Measurements from ENCODE around the gene FBXW7.

FBXW7 gene

GRCh38 chr4:152427981-152428380 is 107.9 kb downstream of the FBXW7 start:
- DNase-seq (ENCODE audit: low read depth), result no peak
- TF ChIP-seq CTCF (IDR thresholded peaks at IDR 0.05; ENCODE audit: low read depth, low read length) (no peak), POLR2A (IDR thresholded peaks at IDR 0.05; ENCODE audit: extremely low read depth, insufficient read length) (no peak), MAX (IDR thresholded peaks at IDR 0.05; ENCODE audit: low read depth, low read length) (no peak), MYC (IDR thresholded peaks at IDR 0.05; ENCODE audit: low read depth, low read length) (no peak)
- H3K4me3 ChIP-seq (ENCODE audit: low read depth, low read length), result no peak overlapping the region

DNA sequence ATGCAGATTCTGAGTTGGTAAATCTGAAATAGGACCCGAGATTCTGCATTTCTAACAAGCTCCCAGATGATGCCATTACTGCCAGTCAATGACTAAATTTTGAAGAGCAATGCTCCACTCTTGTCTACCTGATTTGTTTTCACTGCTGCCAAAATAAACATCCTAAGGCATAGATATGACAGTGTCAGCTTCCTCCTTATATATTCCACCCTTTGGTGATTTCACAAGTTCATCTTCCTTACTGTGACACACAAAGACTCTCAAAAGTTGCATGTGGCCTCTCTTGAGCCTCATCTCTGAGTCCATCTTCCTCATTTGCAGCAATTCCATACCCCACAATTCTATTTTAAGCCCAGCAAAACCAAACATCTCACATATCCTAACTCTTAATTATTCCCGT is 110.9 kb downstream of the FBXW7 start:
- DNase-seq (ENCODE audit: low read depth), result peak; percentile 64
- no peak overlapping the region for H3K4me3 ChIP-seq (ENCODE audit: low read depth, low read length)
- TF ChIP-seq CTCF (IDR thresholded peaks at IDR 0.05; ENCODE audit: low read depth, low read length), result no peak
- TF ChIP-seq MYC (IDR thresholded peaks at IDR 0.05; ENCODE audit: low read depth, low read length), result no peak

- TF ChIP-seq CTCF (IDR thresholded peaks at IDR 0.05; ENCODE audit: low read depth, low read length), result no peak
- no peak for TF ChIP-seq MYC (IDR thresholded peaks at IDR 0.05; ENCODE audit: low read depth, low read length)
- no peak for TF ChIP-seq MAX (IDR thresholded peaks at IDR 0.05; ENCODE audit: low read depth, low read length)
- TF ChIP-seq POLR2A (IDR thresholded peaks at IDR 0.05; ENCODE audit: extremely low read depth, insufficient read length), result no peak
- H3K4me3 ChIP-seq (ENCODE audit: low read depth, low read length), result no peak overlapping the region
- DNase-seq (ENCODE audit: low read depth), result no peak
These were observed 111.5 kb downstream of the FBXW7 start for GRCh38 chr4:152424396-152424795.

DNA sequence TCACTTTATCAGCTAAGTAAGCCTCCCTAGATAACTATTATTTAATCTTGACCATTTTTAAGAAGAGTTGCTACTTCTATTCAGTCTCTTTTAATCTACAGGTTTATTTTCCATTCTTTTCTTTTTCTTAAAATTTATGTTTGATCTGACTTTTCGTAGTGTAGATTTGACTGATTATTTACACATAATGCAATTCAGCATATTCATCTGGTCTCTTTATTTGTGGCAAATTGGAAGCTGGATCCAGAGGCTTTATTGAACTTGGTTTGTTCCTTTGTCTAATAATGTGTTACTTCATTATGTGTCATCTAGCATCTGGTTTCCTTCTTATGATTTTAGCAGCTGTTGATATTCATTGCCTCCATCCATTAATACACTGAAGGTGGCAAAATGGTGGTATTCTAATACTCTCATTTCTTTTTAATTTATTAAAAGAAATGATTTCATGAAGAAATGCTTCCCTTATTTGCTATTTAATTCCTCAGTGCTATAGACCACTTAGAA is 113.0 kb downstream of the FBXW7 start:
- H3K4me3 ChIP-seq (ENCODE audit: low read depth, low read length), result no peak overlapping the region
- no peak for TF ChIP-seq CTCF (IDR thresholded peaks at IDR 0.05; ENCODE audit: low read depth, low read length)
- no peak for TF ChIP-seq MYC (IDR thresholded peaks at IDR 0.05; ENCODE audit: low read depth, low read length)
- no peak for TF ChIP-seq MAX (IDR thresholded peaks at IDR 0.05; ENCODE audit: low read depth, low read length)
- no peak for TF ChIP-seq POLR2A (IDR thresholded peaks at IDR 0.05; ENCODE audit: extremely low read depth, insufficient read length)
- no peak for DNase-seq (ENCODE audit: low read depth)

- H3K4me3 ChIP-seq (ENCODE audit: low read depth, low read length), result no peak overlapping the region
- TF ChIP-seq POLR2A (IDR thresholded peaks at IDR 0.05; ENCODE audit: extremely low read depth, insufficient read length) (no peak), CTCF (IDR thresholded peaks at IDR 0.05; ENCODE audit: low read depth, low read length) (no peak), MAX (IDR thresholded peaks at IDR 0.05; ENCODE audit: low read depth, low read length) (no peak), MYC (IDR thresholded peaks at IDR 0.05; ENCODE audit: low read depth, low read length) (no peak)
- DNase-seq (ENCODE audit: low read depth), result no peak
These were observed 114.3 kb downstream of the FBXW7 start for GRCh38 chr4:152421576-152421975.

GRCh38 chr4:152419809-152420208 is 116.1 kb downstream of the FBXW7 start:
- DNase-seq (ENCODE audit: low read depth), result no peak
- no peak overlapping the region for H3K4me3 ChIP-seq (ENCODE audit: low read depth, low read length)
- TF ChIP-seq MYC (IDR thresholded peaks at IDR 0.05; ENCODE audit: low read depth, low read length) (no peak), MAX (IDR thresholded peaks at IDR 0.05; ENCODE audit: low read depth, low read length) (no peak), POLR2A (IDR thresholded peaks at IDR 0.05; ENCODE audit: extremely low read depth, insufficient read length) (no peak), CTCF (IDR thresholded peaks at IDR 0.05; ENCODE audit: low read depth, low read length) (no peak)

Data from NB4 (cell line).